VCaP (cell line): ENCODE results near the gene GALNS.

Experiments used
- H3K27ac ChIP-seq: fragments of 450-650 bp; 2 replicates; pipeline ENCODE4 v1.5.1; 2017
- CTCF ChIP-seq: fragments of 450-650 bp; conservative IDR thresholded peaks from 2 replicates; pipeline ENCODE4 v1.5.1; 2017; ENCODE audit warnings: mild to moderate bottlenecking, moderate library complexity

Gene GALNS

GRCh38 chr16:88865310-88865709 is 8.6 kb upstream of the GALNS start:
- H3K27ac ChIP-seq: no peak overlapping the region
- no peak for TF ChIP-seq CTCF

GRCh38 chr16:88864521-88864920 is 7.8 kb upstream of the GALNS start:
- TF ChIP-seq CTCF: no peak
- no peak overlapping the region for H3K27ac ChIP-seq

- TF ChIP-seq CTCF: no peak
- no peak overlapping the region for H3K27ac ChIP-seq
Measured at GRCh38 chr16:88864099-88864498, 7.4 kb upstream of the GALNS start.

- no peak overlapping the region for H3K27ac ChIP-seq
- TF ChIP-seq CTCF: no peak
Measured at GRCh38 chr16:88863426-88863825, 6.7 kb upstream of the GALNS start.

- H3K27ac ChIP-seq: no peak overlapping the region
- no peak for TF ChIP-seq CTCF
Measured at GRCh38 chr16:88862968-88863367, 6.2 kb upstream of the GALNS start.

GRCh38 chr16:88861359-88861758 is 4.6 kb upstream of the GALNS start:
- H3K27ac ChIP-seq: no peak overlapping the region
- no peak for TF ChIP-seq CTCF

- no peak for TF ChIP-seq CTCF
Measured at GRCh38 chr16:88859381-88860091, 2.8 kb upstream of the GALNS start.

More at GRCh38 chr16:88859381-88860091, 2.8 kb upstream of the GALNS start:
- H3K27ac ChIP-seq: no peak overlapping the region
